H9 (cell line): ENCODE data around the gene NCOA4. TPM values are rescaled to one million over a fixed set of nuclear protein-coding genes. Genes with fewer than 3 reads are reported as not detected.

Experiments
- DNase-seq: peaks from one replicate; pipeline ENCODE4 v3.0.0-alpha.2; 2017
- H2AFZ ChIP-seq: one replicate; pipeline ENCODE4 v1.6.1; 2013; ENCODE audit warnings: mild to moderate bottlenecking, low read length, control low read depth, moderate library complexity
- H2AK5ac ChIP-seq: 2 replicates; pipeline ENCODE4 v1.6.1; 2013; ENCODE audit warnings: low read length, control low read depth, mixed read lengths; ENCODE audit not compliant: insufficient read length
- H2BK120ac ChIP-seq: one replicate; pipeline ENCODE4 v1.6.1; 2013; ENCODE audit warnings: low read depth, mild to moderate bottlenecking, low read length, control low read depth, inconsistent platforms; ENCODE audit not compliant: poor library complexity, severe bottlenecking
- H2BK12ac ChIP-seq: 2 replicates; pipeline ENCODE4 v1.6.1; 2013; ENCODE audit warnings: low read length, control low read depth, mixed read lengths, low read depth; ENCODE audit not compliant: insufficient read length
- H2BK15ac ChIP-seq: 2 replicates; pipeline ENCODE4 v1.6.1; 2013; ENCODE audit warnings: low read depth, low read length, control low read depth
- H2BK20ac ChIP-seq: one replicate; pipeline ENCODE4 v1.6.1; 2013; ENCODE audit warnings: low read depth, mild to moderate bottlenecking, low read length, control low read depth, inconsistent platforms; ENCODE audit not compliant: poor library complexity, severe bottlenecking
- H2BK5ac ChIP-seq: 2 replicates; pipeline ENCODE4 v1.6.1; 2013; ENCODE audit warnings: low read length, control low read depth, mixed read lengths; ENCODE audit not compliant: insufficient read length
- H3K14ac ChIP-seq: 2 replicates; pipeline ENCODE4 v1.6.1; 2013; ENCODE audit warnings: low read length, control low read depth; ENCODE audit not compliant: insufficient read depth
- H3K18ac ChIP-seq: 2 replicates; pipeline ENCODE4 v1.6.1; 2013; ENCODE audit warnings: low read depth, mild to moderate bottlenecking, mixed read lengths, low read length, control low read depth; ENCODE audit not compliant: insufficient read length
- H3K23ac ChIP-seq: 2 replicates; pipeline ENCODE4 v1.6.1; 2013; ENCODE audit warnings: low read length, control low read depth, mixed read lengths, low read depth; ENCODE audit not compliant: insufficient read length
- H3K23me2 ChIP-seq: 2 replicates; pipeline ENCODE4 v1.6.1; 2013; ENCODE audit warnings: low read depth, mild to moderate bottlenecking, mixed read lengths, low read length, control low read depth; ENCODE audit not compliant: insufficient read length, poor library complexity, severe bottlenecking
- H3K27ac ChIP-seq: 2 replicates; pipeline ENCODE4 v1.5.1; 2013; ENCODE audit warnings: low read length, control low read depth, mixed read lengths, low read depth; ENCODE audit not compliant: insufficient read length
- H3K27me3 ChIP-seq: 2 replicates; pipeline ENCODE4 v1.6.1; 2013; ENCODE audit warnings: low read length, control low read depth, inconsistent platforms; ENCODE audit not compliant: insufficient read depth
- H3K4ac ChIP-seq: 2 replicates; pipeline ENCODE4 v1.6.1; 2013; ENCODE audit warnings: low read depth, mild to moderate bottlenecking, control low read depth, inconsistent platforms, low read length, moderate library complexity
- H3K4me1 ChIP-seq: 2 replicates; pipeline ENCODE4 v1.6.1; 2013; ENCODE audit warnings: low read length, control low read depth, inconsistent platforms; ENCODE audit not compliant: insufficient read depth
- H3K4me2 ChIP-seq: 2 replicates; pipeline ENCODE4 v1.6.1; 2013; ENCODE audit warnings: low read length, control low read depth, mixed read lengths; ENCODE audit not compliant: insufficient read length, insufficient read depth
- H3K56ac ChIP-seq: 2 replicates; pipeline ENCODE4 v1.6.1; 2013; ENCODE audit warnings: low read depth, mild to moderate bottlenecking, mixed read lengths, low read length, control low read depth; ENCODE audit not compliant: insufficient read length
- H3K79me1 ChIP-seq: 2 replicates; pipeline ENCODE4 v1.6.1; 2013; ENCODE audit warnings: low read depth, mild to moderate bottlenecking, moderate library complexity, low read length, control low read depth, inconsistent platforms; ENCODE audit not compliant: insufficient read depth, poor library complexity, severe bottlenecking
- H3K79me2 ChIP-seq: 2 replicates; pipeline ENCODE4 v1.6.1; 2013; ENCODE audit warnings: low read length, control low read depth, inconsistent platforms; ENCODE audit not compliant: insufficient read depth
- H3K9ac ChIP-seq: 2 replicates; pipeline ENCODE4 v1.6.1; 2013; ENCODE audit warnings: low read length, control low read depth, mixed read lengths; ENCODE audit not compliant: insufficient read length; ENCODE audit errors: extremely low read depth
- H3K9me3 ChIP-seq: one replicate; pipeline ENCODE4 v1.6.1; 2013; ENCODE audit warnings: low read depth, low read length, inconsistent platforms; ENCODE audit not compliant: control insufficient read depth
- H3T11ph ChIP-seq: one replicate; pipeline ENCODE4 v1.6.1; 2013; ENCODE audit warnings: mild to moderate bottlenecking, low read length, control low read depth, inconsistent platforms
- H4K20me1 ChIP-seq: one replicate; pipeline ENCODE4 v1.6.1; 2013; ENCODE audit not compliant: control insufficient read depth, insufficient read length, insufficient read depth
- H4K5ac ChIP-seq: 2 replicates; pipeline ENCODE4 v1.6.1; 2013; ENCODE audit warnings: low read depth, mild to moderate bottlenecking, mixed read lengths, low read length, control low read depth; ENCODE audit not compliant: insufficient read length
- H4K8ac ChIP-seq: replicated peaks from 2 replicates; pipeline ENCODE4 v1.6.1; 2013; ENCODE audit warnings: low read length, control low read depth, mixed read lengths, low read depth; ENCODE audit not compliant: insufficient read length
- H4K91ac ChIP-seq: 2 replicates; pipeline ENCODE4 v1.6.1; 2013; ENCODE audit warnings: low read depth, mild to moderate bottlenecking, moderate library complexity, mixed read lengths, low read length, control low read depth; ENCODE audit not compliant: insufficient read length
- H3K27ac Mint-ChIP-seq, 3 experiments: 2 replicates in 2 of 3; 3 replicates in 1 of 3; pipeline ENCODE4 v1.8.0; 2020 to 2021; ENCODE audit warnings: mixed read lengths in 3 of 3, mild to moderate bottlenecking in 1 of 3, moderate library complexity in 1 of 3
- H3K27me3 Mint-ChIP-seq: 2 replicates; pipeline ENCODE4 v1.8.0; 2021; ENCODE audit warnings: low read depth, mild to moderate bottlenecking, moderate library complexity, mixed read lengths
- H3K36me3 Mint-ChIP-seq, 3 experiments: 2 replicates in 2 of 3; 3 replicates in 1 of 3; pipeline ENCODE4 v1.8.0; 2020 to 2021; ENCODE audit warnings: low read depth in 3 of 3, mixed read lengths in 3 of 3; ENCODE audit not compliant: insufficient read depth in 1 of 3
- H3K4me1 Mint-ChIP-seq, 2 experiments: 2 replicates each; pipeline ENCODE4 v1.8.0; 2020; ENCODE audit warnings: mixed read lengths in 2 of 2
- H3K4me3 Mint-ChIP-seq, 2 experiments: 2 replicates in 1 of 2; 3 replicates in 1 of 2; pipeline ENCODE4 v1.8.0; 2020 to 2021; ENCODE audit warnings: mild to moderate bottlenecking in 2 of 2, mixed read lengths in 2 of 2, moderate library complexity in 1 of 2
- H3K9me3 Mint-ChIP-seq, 2 experiments: 2 replicates in 1 of 2; 3 replicates in 1 of 2; pipeline ENCODE4 v1.8.0; 2020; ENCODE audit warnings: mild to moderate bottlenecking in 2 of 2, mixed read lengths in 2 of 2, moderate library complexity in 1 of 2
- WGBS: extraction: QIAGEN DNeasy Blood & Tissue Kit; methylation state at CpG from one replicate; pipeline ENCODE4 v1.1.7; 2013; ENCODE audit warnings: missing lambda C conversion rate, low lambda C conversion rate, mixed read lengths; ENCODE audit not compliant: insufficient read length; ENCODE audit errors: extremely low coverage; 5-methylcytosine and 5-hydroxymethylcytosine counted together
- total RNA-seq: library from RNA; stranded (reverse); gene quantifications from 2 replicates; pipeline ENCODE4 v1.2.1, GENCODE V29; 2021
- TF ChIP-seq, protein P1 (sequence below): fragments of 200-600 bp; sonication (generic); conservative IDR thresholded peaks from 3 replicates; pipeline ENCODE4 v1.8.0; 2021; ENCODE audit warnings: antibody characterized with exemption, mild to moderate bottlenecking

NCOA4 gene
- total RNA-seq, 1 experiment from 2014 or later = 83.3 TPM

DNA sequence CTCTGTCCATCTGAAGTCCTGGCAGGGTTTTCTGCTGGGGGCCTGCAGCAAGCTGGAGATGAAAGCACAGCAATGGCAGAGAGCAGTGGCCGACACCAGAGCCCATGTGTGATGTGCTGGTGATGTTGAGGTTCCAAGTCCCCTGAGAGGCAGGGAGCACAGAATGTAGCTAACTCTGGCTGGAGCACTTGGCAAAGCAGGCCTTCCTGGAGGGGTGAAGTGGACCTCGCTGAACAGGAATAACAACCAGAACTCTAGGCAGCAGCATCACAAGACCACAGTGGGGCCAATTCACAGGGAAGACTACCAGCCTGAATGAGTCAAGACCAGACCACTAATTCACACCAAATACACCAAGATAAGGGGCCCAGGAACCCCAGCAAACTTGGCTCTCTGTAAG, 38.5 kb upstream of the NCOA4 start:
- peaks cover 0 to 8% (median 0%) of the 10 kb centered on the region in 3 experiments; a peak in 4 of 7 replicates for H3K36me3 Mint-ChIP-seq
- no peaks in the 10 kb centered on the region for H3K9me3 ChIP-seq
- no peaks in the 10 kb centered on the region for H3K27me3 ChIP-seq
- H2BK120ac ChIP-seq = no peak overlapping the region
- no peak overlapping the region for H2AK5ac ChIP-seq
- H3T11ph ChIP-seq = no peak overlapping the region
- no peak overlapping the region for H4K8ac ChIP-seq
- H4K20me1 ChIP-seq = no peaks in the 10 kb centered on the region
- H3K27me3 Mint-ChIP-seq = peaks cover 28% of the 10 kb centered on the region
- H3K9ac ChIP-seq = no peak overlapping the region
- TF ChIP-seq, protein P1, sequence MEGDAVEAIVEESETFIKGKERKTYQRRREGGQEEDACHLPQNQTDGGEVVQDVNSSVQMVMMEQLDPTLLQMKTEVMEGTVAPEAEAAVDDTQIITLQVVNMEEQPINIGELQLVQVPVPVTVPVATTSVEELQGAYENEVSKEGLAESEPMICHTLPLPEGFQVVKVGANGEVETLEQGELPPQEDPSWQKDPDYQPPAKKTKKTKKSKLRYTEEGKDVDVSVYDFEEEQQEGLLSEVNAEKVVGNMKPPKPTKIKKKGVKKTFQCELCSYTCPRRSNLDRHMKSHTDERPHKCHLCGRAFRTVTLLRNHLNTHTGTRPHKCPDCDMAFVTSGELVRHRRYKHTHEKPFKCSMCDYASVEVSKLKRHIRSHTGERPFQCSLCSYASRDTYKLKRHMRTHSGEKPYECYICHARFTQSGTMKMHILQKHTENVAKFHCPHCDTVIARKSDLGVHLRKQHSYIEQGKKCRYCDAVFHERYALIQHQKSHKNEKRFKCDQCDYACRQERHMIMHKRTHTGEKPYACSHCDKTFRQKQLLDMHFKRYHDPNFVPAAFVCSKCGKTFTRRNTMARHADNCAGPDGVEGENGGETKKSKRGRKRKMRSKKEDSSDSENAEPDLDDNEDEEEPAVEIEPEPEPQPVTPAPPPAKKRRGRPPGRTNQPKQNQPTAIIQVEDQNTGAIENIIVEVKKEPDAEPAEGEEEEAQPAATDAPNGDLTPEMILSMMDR = no peak
- no peak overlapping the region for H2BK20ac ChIP-seq
- no peak overlapping the region for H3K4ac ChIP-seq
- H3K4me2 ChIP-seq = no peak overlapping the region
- no peak overlapping the region for H3K23ac ChIP-seq
- H3K4me3 Mint-ChIP-seq = no peak overlapping the region
- no peak overlapping the region for H2AFZ ChIP-seq
- H2BK15ac ChIP-seq = no peak overlapping the region
- no peak overlapping the region for H4K5ac ChIP-seq
- no peak overlapping the region for H3K27ac Mint-ChIP-seq
- no peaks in the 10 kb centered on the region for H3K4me1 ChIP-seq
- H3K4me1 Mint-ChIP-seq = peaks cover 18 to 32% of the 10 kb centered on the region in 2 experiments
- no peak overlapping the region for H2BK12ac ChIP-seq
- no peak overlapping the region for H3K56ac ChIP-seq
- H3K14ac ChIP-seq = no peak overlapping the region; the same call in 1 of the 2 replicates
- no peak overlapping the region for H3K27ac ChIP-seq
- H2BK5ac ChIP-seq = no peak overlapping the region
- H3K79me1 ChIP-seq = no peaks in the 10 kb centered on the region
- no peaks in the 10 kb centered on the region for H3K23me2 ChIP-seq
- no peak overlapping the region for H3K18ac ChIP-seq
- WGBS = no CpG with 5 or more reads among the region's 2 CpGs
- no peak for DNase-seq
- no peaks in the 10 kb centered on the region for H3K79me2 ChIP-seq
- H3K9me3 Mint-ChIP-seq = peaks cover 2 to 12% of the 10 kb centered on the region in 2 experiments; a peak in 3 of 5 replicates
- H4K91ac ChIP-seq = no peak overlapping the region
